NCI-H1694 treated with DMSO at 0.1 percent for 48 hours (cell line): ENCODE measurements around the gene CDH23.

ENCODE experiments used
- DNase-seq: peaks from one replicate; lab custom pipeline; 2025; lab: John Stamatoyannopoulos, UW

CDH23 gene

GRCh38 chr10:71392791-71393781, 3.6 kb upstream of the CDH23 start:
- DNase-seq, result no peak

DNA sequence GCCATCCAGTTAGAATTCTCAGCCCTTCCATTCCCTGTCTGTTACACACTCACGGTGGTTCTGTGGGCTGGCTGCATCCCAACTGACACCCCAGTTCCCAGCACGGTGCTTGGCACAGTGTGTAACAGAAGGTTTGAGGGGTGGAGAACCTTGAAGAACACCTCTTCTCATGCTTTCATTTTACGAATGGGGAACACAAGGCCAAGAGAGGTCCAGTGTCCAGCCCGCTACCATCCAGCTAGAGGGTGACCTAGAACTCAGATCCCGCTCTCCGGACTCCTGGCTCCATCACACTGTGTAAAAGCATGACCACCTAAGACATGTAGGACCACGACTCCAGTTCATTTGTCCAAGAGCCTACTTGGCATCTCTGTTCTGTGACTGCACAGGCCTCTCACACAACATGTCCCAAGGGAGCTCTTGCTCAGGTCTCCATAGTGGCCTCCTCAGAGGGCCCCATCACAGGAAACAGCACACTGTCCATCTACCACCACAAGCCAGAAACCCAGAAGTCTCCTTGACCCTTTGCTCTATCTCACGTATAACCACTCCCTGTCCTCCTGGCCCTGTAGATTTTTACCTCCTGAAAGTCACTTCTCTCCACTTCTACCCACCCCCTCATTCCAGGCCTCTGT, 2.8 kb upstream of the CDH23 start:
- DNase-seq, result no peak

DNA sequence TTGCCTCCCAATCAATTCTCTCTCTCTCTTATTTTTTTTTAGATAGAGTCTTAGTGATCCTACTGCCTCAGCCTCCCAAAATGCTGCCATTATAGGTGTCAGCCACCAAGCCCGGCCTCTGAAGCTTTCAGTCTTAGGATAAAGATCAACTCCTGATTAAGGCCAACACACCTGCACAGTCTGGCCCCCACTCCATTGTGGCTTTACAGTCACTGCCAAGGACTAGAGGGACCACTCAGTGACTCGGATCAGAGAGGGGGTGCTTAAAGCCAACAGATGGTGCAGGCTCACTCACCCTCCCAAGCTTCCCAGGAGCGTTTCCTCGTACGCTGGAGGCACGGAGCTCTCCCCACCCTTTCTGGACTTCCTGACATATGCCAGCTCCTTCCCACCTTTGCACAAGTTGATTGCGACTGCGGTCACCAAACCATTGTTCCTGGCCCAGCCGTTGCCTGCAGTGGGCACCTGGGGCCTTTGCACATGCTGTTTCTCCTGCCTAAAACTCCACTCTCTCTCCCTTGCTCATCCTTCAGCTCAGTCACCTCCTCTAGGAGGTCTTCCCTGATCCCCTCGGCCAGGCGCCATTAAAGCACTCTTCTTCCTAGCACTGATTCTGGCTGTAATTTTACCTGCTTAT, 1.7 kb upstream of the CDH23 start:
- no peak for DNase-seq

- DNase-seq, result no peak
Measured at GRCh38 chr10:71395621-71396020, 1.1 kb upstream of the CDH23 start.

- peak; percentile 78 for DNase-seq
Measured at GRCh38 chr10:71396084-71396710, 523 bp upstream of the CDH23 start.

DNA sequence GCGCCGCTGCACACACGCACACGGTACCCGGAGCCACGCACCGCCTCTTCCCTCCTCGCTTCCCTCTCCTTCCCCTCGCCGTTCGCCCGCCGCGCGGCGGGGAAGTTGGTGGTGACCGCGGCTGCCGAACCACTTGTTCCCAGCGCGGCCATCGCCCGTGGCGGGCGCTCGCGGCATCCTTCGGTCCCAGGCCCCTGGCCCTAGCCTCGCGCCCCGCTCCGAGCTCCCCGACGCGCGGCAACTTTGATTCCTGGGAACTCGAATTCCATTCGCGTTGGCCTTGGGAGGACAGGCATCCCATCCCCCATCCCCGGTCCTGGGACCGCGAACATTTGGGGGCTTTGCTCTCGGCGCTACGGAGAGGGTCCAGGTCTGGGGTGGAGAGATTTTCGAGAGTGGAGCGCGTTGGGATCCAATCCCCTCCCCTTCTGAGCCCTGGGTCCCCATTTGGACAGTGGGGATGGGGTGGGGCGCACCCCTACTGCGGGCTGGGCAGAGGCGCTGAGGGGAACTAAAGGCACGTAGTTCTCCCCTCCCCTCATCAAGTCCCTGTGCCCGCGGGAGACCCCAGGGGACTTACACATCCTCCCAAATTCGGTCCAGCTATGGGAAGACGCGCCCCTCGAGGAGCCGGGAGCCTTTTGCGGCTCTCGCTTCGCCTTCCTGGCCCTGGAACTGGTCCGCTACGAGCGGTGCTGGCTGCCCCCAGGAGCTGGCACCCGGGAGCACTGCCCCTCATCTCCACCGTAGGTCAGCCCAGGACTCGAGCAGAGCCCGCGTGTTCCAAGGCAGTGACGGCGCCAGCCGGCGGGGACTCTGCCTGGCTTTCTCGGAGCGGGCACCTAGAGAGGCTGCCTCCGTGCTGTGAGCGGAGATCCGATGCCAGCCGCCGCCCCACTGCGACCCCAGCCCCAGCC, 834 bp downstream of the CDH23 start:
- no peak for DNase-seq

- DNase-seq, result no peak
Measured at GRCh38 chr10:71398976-71399375, 2.3 kb downstream of the CDH23 start.

GRCh38 chr10:71399946-71400345, 3.2 kb downstream of the CDH23 start:
- DNase-seq, result no peak

DNA sequence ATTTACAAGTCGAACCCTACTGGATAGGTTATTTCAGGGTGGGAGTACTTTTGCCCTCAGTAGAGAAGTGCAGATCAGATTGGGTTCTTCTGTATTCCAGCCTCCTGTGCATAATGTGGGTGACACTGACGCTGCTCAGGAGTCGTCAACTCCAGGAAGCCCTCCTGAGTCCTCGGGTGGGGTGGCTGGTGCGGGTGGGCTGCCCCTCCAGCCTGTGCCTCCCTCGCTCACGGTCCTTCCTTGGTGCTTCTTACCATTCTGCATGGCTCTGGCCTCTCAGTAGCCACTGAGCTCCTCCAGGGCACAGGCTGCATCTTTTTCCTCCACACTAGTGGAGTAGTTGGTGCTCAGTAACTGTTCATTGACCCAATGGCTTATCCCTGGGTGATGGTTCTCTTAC, 4.3 kb downstream of the CDH23 start:
- no peak for DNase-seq

GRCh38 chr10:71402005-71402404, 5.3 kb downstream of the CDH23 start:
- no peak for DNase-seq

DNA sequence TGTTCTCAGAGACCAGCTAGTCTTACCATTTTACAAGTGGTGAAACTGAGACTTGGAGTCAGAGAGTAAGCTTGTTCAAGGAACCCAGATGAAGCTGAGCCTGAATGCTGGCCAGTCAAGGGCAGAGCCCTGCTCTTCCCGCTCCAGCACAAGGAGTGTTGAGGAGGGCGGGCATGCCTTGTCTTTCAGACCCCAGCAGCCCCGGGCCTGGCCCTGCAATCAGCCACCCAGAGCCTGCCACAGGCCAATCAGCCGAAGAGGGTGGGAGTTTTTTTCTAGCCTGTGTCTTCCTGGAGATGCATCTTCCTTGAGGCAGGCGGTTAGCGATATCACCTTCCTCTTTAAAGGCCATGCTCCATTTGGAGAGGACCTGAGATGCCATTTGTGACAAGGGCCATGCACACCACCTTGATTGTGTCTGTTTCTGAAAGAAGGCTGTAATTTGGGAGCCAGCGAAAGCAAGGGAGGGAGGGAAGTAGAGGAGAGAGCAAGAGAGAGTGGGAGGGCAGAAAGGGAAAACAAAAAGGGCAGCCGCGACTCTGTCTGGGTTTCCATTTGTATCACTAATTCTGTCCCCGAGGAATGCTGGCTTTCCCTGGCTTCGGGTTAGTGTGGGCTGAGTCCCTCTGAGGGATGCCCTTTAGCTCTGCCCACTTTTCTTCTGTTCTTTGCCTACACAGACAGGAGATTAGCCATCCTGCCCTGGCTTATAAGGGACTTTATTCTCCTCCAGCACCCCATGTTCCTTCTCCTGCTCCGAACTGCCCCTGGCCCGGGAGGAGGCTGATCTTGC, 8.0 kb downstream of the CDH23 start:
- no peak for DNase-seq

GRCh38 chr10:71406878-71407277, 10.2 kb downstream of the CDH23 start:
- no peak for DNase-seq

- no peak for DNase-seq
Measured at GRCh38 chr10:71408436-71409225, 11.9 kb downstream of the CDH23 start.

GRCh38 chr10:71409516-71410104, 12.9 kb downstream of the CDH23 start:
- DNase-seq, result no peak

DNA sequence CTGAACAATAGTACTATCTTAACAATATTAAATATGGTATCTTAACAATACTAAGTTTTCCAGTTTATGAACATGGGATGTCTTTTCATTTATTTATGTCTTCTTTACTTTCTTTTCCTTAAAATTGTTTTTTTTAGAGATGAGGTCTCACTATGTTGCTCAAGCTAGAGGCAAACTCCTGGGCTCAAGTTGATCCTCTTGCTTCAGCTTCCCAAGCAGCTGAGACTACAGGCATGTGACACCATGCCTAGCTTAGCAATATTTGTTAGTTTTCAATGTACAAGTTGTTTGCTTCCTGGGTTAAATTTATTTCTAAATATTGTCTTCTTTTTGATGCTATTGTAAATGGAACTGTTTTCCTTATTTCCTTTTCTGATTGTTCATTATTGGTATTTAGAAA, 16.9 kb downstream of the CDH23 start:
- no peak for DNase-seq

DNA sequence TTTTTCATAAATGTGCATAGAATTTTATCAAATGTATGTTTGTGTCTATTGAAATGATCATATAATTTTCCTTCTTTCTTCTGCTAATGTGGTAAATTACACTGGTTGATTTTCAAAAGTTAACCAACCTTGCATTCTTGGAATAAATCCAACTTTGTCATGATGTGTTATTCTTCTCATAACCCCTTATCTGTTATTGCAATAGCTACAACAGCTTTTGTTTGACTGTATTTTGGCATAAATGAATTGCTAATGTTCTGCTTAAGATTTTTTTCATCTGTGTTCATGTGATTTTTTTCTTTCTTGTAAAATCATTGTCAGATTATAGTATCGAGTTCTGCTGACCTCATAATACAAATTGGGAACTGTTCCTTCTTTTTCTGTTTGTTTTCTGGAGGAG, 17.6 kb downstream of the CDH23 start:
- DNase-seq, result no peak

DNA sequence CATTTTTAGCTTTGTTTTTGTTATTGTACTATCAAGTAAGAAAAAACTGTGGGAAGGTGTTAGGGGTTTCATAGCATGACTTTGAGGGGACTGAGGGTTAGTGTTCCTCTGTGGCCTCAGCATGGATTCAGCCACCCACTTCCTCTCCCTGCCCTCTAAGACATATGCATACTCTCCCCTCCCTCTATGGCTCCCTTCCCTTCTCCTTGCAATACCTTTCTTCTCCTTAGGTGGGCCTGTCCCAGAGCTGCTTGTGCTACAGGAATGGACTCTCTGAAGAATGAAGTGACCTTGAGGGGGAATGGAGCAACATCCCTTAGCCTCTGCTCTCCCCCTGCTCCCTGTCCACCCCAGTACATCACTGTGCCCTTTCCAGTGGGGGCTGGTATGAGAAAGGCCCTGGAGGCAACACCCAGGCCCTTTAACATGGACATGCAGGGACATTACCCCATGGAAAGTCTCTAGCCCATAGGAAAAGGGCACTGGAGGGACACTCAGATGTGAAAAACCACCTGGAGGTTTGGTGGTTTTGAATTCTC, 22.4 kb downstream of the CDH23 start:
- DNase-seq, result no peak

GRCh38 chr10:71419750-71420149, 23.0 kb downstream of the CDH23 start:
- no peak for DNase-seq

- no peak for DNase-seq
Measured at GRCh38 chr10:71421075-71421434, 24.3 kb downstream of the CDH23 start.
